NCI-H2029 (cell line): ENCODE measurements around the gene ALKAL2.

Source experiments
- DNase-seq: peaks from one replicate; lab custom pipeline; 2025; lab: John Stamatoyannopoulos, UW

ALKAL2 gene

GRCh38 chr2:270861-271260, 17.0 kb downstream of the ALKAL2 start:
- no peak for DNase-seq

GRCh38 chr2:269356-270030, 18.4 kb downstream of the ALKAL2 start:
- DNase-seq, result no peak

GRCh38 chr2:268323-268722, 19.6 kb downstream of the ALKAL2 start:
- no peak for DNase-seq

GRCh38 chr2:264493-265468, 23.1 kb downstream of the ALKAL2 start, which contains the start of gene ACP1:
Gene ACP1, plus strand, starts transcription at chr2:264947. Its CDS starts 18 bp downstream, at chr2:264965.
- DNase-seq, result peak; percentile 97

- peak; percentile 20 for DNase-seq
Measured at GRCh38 chr2:263774-264492, 24.0 kb downstream of the ALKAL2 start, which contains the start of gene SH3YL1. Gene SH3YL1, minus strand, starts transcription at chr2:264032. Its CDS starts 48 bp downstream, at chr2:263984.

- DNase-seq, result no peak
Measured at GRCh38 chr2:263022-263738, 24.7 kb downstream of the ALKAL2 start.

GRCh38 chr2:262117-262516, 25.8 kb downstream of the ALKAL2 start:
- DNase-seq, result no peak

- DNase-seq, result no peak
Measured at GRCh38 chr2:260507-261161, 27.3 kb downstream of the ALKAL2 start.

- DNase-seq, result no peak
Measured at GRCh38 chr2:259789-260331, 28.0 kb downstream of the ALKAL2 start.

GRCh38 chr2:258933-259332, 29.0 kb downstream of the ALKAL2 start:
- DNase-seq, result no peak

GRCh38 chr2:257842-258241, 30.0 kb downstream of the ALKAL2 start:
- no peak for DNase-seq

GRCh38 chr2:257429-257828, 30.5 kb downstream of the ALKAL2 start:
- DNase-seq, result no peak

GRCh38 chr2:256094-256493, 31.8 kb downstream of the ALKAL2 start:
- DNase-seq, result no peak

GRCh38 chr2:255195-255594, 32.7 kb downstream of the ALKAL2 start:
- DNase-seq, result no peak

GRCh38 chr2:254241-254640, 33.6 kb downstream of the ALKAL2 start:
- DNase-seq, result no peak

- DNase-seq, result no peak
Measured at GRCh38 chr2:253202-253638, 34.7 kb downstream of the ALKAL2 start.

GRCh38 chr2:252001-252602, 35.8 kb downstream of the ALKAL2 start:
- DNase-seq, result no peak

GRCh38 chr2:249538-250042, 38.3 kb downstream of the ALKAL2 start:
- no peak for DNase-seq

GRCh38 chr2:248724-249123, 39.2 kb downstream of the ALKAL2 start:
- no peak for DNase-seq
